SK-N-MC (cell line): ENCODE measurements around the gene IER3IP1.

Experiments
- EZH2 ChIP-seq: fragments of 200-600 bp; sonication (generic); IDR thresholded peaks from one replicate; pipeline ENCODE4 v1.6.1; 2017; ENCODE audit warnings: antibody characterized with exemption
- FOXP2 ChIP-seq: optimal IDR thresholded peaks from 2 replicates; pipeline ENCODE3; 2011; ENCODE audit warnings: mild to moderate bottlenecking, moderate library complexity; ENCODE audit not compliant: insufficient read depth; ENCODE audit errors: extremely low read length, control extremely low read depth
- POLR2AphosphoS5 ChIP-seq: IDR thresholded peaks from 2 replicates; pipeline ENCODE4 v1.6.1; 2012; ENCODE audit warnings: mild to moderate bottlenecking, low read depth, low read length, borderline replicate concordance

DNA sequence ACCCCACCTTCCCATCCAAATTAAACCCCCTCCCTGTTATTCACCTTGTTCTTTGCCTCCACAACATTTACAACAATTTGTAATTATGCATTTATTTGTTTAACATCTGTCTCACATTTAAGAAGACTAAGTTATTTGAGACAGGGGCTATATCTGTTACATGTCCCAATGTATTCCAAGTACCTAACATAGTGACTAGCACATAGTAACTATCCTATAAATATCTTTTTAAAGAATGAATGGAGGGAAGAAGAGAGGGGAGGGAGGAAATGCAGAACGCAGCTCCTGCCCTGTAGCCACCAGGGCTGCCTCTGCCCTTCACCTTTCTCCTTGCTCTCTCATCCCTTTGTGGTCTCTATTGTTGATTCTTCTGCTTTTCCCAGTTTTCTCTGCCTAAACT lies 66.4 kb downstream of the IER3IP1 start:
- TF ChIP-seq POLR2AphosphoS5 (no peak), EZH2 (no peak), FOXP2 (no peak)
